ENCODE data around the gene ZNF503. TPM values are rescaled to one million over a fixed set of nuclear protein-coding genes. Genes with fewer than 3 reads are reported as not detected.

ZNF503 gene
- total RNA-seq, 1 donor from 2014 or later, result 7.3 TPM

DNA sequence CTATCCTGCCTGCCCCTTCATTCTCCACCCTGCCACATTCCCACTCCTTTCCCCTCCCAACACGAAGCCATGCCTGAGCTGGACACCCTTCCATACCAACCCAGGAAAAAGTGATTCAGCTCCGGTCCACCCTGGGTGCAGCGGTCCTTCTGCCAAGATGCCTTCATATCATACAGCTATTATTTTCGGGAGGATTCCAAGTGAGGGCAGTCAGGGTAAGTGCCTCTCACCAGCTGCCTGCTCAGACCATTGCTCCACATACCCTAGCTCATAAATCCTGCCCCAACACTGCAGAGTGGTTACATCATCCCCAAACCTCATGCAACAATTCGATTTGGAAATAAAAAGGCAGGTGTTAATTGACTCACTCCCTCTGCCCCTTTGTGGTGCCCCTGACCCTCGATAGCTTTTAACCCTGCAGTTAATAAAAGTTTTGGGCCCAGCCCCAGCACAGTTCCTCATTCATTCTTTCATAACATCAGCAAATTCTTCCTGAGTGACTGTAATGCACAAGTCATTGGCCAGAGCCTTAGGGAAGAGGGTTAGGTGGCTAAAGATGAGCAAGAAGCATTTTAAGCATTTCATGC, 42.6 kb downstream of the ZNF503 start:
- ATAC-seq (peak; percentile 26), DNase-seq (ENCODE audit: low spot score) (no peak)

GRCh38 chr10:75358132-75358531, 43.4 kb downstream of the ZNF503 start:
- ATAC-seq (no peak), DNase-seq (ENCODE audit: low spot score) (no peak)

DNA sequence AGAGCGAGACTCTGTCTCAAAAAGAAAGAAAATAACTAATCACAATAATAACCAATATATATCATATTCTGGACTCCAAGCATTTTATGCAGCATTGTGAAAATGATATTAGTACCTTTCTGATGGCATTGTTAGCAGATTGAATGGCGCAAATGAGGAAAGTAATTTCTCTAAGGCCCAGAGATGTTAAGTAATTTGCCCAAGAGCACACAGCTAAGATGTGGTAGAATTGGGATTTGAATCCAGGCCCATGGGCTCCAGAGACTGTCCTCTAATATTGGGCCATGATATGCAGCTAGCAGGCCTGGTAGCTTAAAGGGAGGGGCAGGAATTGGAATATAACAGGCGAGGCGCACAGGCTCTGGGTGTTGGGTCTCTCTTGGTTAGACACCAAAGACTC, 44.1 kb downstream of the ZNF503 start:
- DNase-seq (ENCODE audit: low spot score), result no peak
- no peak for ATAC-seq

- no peak for DNase-seq (ENCODE audit: low spot score)
- ATAC-seq, result no peak
Observed at GRCh38 chr10:75356484-75356883, 45.1 kb downstream of the ZNF503 start.

GRCh38 chr10:75355706-75356105, 45.9 kb downstream of the ZNF503 start:
- ATAC-seq, result no peak
- DNase-seq (ENCODE audit: low spot score), result no peak

GRCh38 chr10:75353183-75353582, 48.4 kb downstream of the ZNF503 start:
- DNase-seq (ENCODE audit: low spot score) (peak; percentile 46), ATAC-seq (peak; percentile 66)

- no peak for DNase-seq (ENCODE audit: low spot score)
- no peak for ATAC-seq
Observed at GRCh38 chr10:75352650-75353049, 48.9 kb downstream of the ZNF503 start.

- DNase-seq (ENCODE audit: low spot score), result no peak
- no peak for ATAC-seq
Observed at GRCh38 chr10:75351637-75352036, 49.9 kb downstream of the ZNF503 start.

DNA sequence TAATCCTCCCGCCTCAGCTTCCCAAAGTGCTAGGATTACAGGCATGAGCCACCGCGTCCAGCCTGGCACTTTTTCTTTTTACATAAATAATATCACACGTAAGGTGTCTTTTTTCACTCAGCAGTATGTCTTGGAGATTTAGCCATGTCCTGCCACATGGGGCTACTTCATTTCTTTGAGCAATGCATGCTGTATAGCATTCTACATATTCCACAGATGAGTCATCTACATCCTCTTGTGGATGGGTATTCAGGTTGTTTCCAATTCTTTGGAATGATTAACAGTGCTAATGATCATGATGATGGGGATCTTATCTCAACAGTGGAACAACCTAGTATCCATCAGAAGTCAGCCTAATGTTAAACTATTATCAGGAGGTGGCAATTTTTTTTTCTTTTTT, 50.8 kb downstream of the ZNF503 start:
- no peak for ATAC-seq

More for the DNA sequence above, 50.8 kb downstream of the ZNF503 start:
- DNase-seq (ENCODE audit: low spot score), result no peak

Other genes with a start within 250 kb of the ZNF503 start
- 47.8 TPM for gene VDAC2, start 191.0 kb downstream of the ZNF503 start, total RNA-seq
- 26.9 TPM for gene COMTD1, start 165.8 kb downstream of the ZNF503 start, total RNA-seq
- gene LRMDA, start 29.9 kb upstream of the ZNF503 start, total RNA-seq, result 9.1 TPM

All from left lobe of liver (tissue), 2 donors.